ENCODE data around the gene SLC25A14.

- no peak for TF ChIP-seq CTCF (IDR thresholded peaks at IDR 0.05)
- peak; percentile 48 to 54 for TF ChIP-seq POLR2A (IDR thresholded peaks at IDR 0.05)
Observed at GRCh38 chrX:130401415-130402207, 61.9 kb downstream of the SLC25A14 start, which contains the start of gene RBMX2.

All from uterus (tissue), 2 donors.